Astrocyte (in vitro differentiated cells and primary cell): Measurements from ENCODE around the gene FBXO34. TPM values are rescaled to one million over a fixed set of nuclear protein-coding genes. Genes with fewer than 3 reads are reported as not detected.

Experiments used
- DNase-seq: peaks from one replicate; pipeline ENCODE4 v3.0.0-alpha.2; 2010; ENCODE audit warnings: low read depth
- FAIRE-seq: peaks from 2 replicates; lab custom pipeline; 2011; peaks lifted over from hg19 to GRCh38; lab: Jason Lieb, UNC
- H2AFZ ChIP-seq: 2 replicates; pipeline ENCODE4 v1.6.0; 2012; ENCODE audit warnings: low read depth, low read length, inconsistent platforms
- H3K27ac ChIP-seq: 2 replicates; pipeline ENCODE4 v1.5.1; 2011; ENCODE audit warnings: low read depth, low read length, inconsistent platforms
- H3K27me3 ChIP-seq: 2 replicates; pipeline ENCODE4 v1.6.0; 2011; ENCODE audit warnings: low read length, inconsistent platforms; ENCODE audit not compliant: insufficient read depth
- H3K36me3 ChIP-seq: 2 replicates; pipeline ENCODE4 v1.5.1; 2011; ENCODE audit warnings: low read length, inconsistent platforms; ENCODE audit not compliant: insufficient read depth
- H3K4me1 ChIP-seq: 2 replicates; pipeline ENCODE4 v1.5.1; 2011; ENCODE audit warnings: low read length, inconsistent platforms; ENCODE audit not compliant: insufficient read depth
- H3K4me2 ChIP-seq: 2 replicates; pipeline ENCODE4 v1.6.0; 2012; ENCODE audit warnings: low read length, inconsistent platforms
- H3K4me3 ChIP-seq: 2 replicates; pipeline ENCODE4 v1.5.1; 2011; ENCODE audit warnings: low read depth, mild to moderate bottlenecking, low read length, inconsistent platforms; ENCODE audit not compliant: insufficient read depth
- H3K79me2 ChIP-seq: 2 replicates; pipeline ENCODE4 v1.6.0; 2012; ENCODE audit warnings: mild to moderate bottlenecking, low read length, inconsistent platforms; ENCODE audit not compliant: insufficient read depth
- H3K9ac ChIP-seq: 2 replicates; pipeline ENCODE4 v1.6.0; 2012; ENCODE audit warnings: mild to moderate bottlenecking, low read length, inconsistent platforms
- H3K9me3 ChIP-seq: 2 replicates; pipeline ENCODE4 v1.5.1; 2012; ENCODE audit warnings: low read depth, mild to moderate bottlenecking, low read length, inconsistent platforms; ENCODE audit not compliant: insufficient read depth
- H4K20me1 ChIP-seq: 2 replicates; pipeline ENCODE4 v1.6.0; 2012; ENCODE audit warnings: low read length, inconsistent platforms; ENCODE audit not compliant: insufficient read depth
- H3K27ac Mint-ChIP-seq: one replicate; pipeline ENCODE4 v1.8.0; 2021; ENCODE audit warnings: mild to moderate bottlenecking, mixed read lengths; ENCODE audit not compliant: unreplicated experiment
- H3K27me3 Mint-ChIP-seq: one replicate; pipeline ENCODE4 v1.8.0; 2021; ENCODE audit warnings: low read depth, mixed read lengths; ENCODE audit not compliant: unreplicated experiment
- H3K36me3 Mint-ChIP-seq: one replicate; pipeline ENCODE4 v1.8.0; 2021; ENCODE audit warnings: low read depth, mixed read lengths; ENCODE audit not compliant: unreplicated experiment
- H3K4me1 Mint-ChIP-seq: one replicate; pipeline ENCODE4 v1.8.0; 2021; ENCODE audit warnings: low read depth, mixed read lengths; ENCODE audit not compliant: unreplicated experiment
- H3K4me3 Mint-ChIP-seq: one replicate; pipeline ENCODE4 v1.8.0; 2021; ENCODE audit warnings: mild to moderate bottlenecking, moderate library complexity, mixed read lengths; ENCODE audit not compliant: unreplicated experiment
- H3K9me3 Mint-ChIP-seq: one replicate; pipeline ENCODE4 v1.8.0; 2021; ENCODE audit warnings: mild to moderate bottlenecking, mixed read lengths; ENCODE audit not compliant: unreplicated experiment
- EZH2 ChIP-seq: IDR thresholded peaks from 2 replicates; pipeline ENCODE4 v1.6.1; 2012; ENCODE audit warnings: mild to moderate bottlenecking, low read length, inconsistent platforms; ENCODE audit not compliant: insufficient read depth
- total RNA-seq: library from RNA; stranded (reverse); gene quantifications from 2 replicates; pipeline ENCODE4 v1.2.1, GENCODE V29; 2021
- TF ChIP-seq, protein P1 (sequence below): IDR thresholded peaks from 2 replicates; pipeline ENCODE4 v1.5.1; 2011; ENCODE audit warnings: low read depth, mild to moderate bottlenecking, inconsistent platforms, low read length, moderate library complexity; ENCODE audit not compliant: insufficient read depth

Gene FBXO34
- total RNA-seq, 1 donor from 2014 or later, result 23.4 TPM

DNA sequence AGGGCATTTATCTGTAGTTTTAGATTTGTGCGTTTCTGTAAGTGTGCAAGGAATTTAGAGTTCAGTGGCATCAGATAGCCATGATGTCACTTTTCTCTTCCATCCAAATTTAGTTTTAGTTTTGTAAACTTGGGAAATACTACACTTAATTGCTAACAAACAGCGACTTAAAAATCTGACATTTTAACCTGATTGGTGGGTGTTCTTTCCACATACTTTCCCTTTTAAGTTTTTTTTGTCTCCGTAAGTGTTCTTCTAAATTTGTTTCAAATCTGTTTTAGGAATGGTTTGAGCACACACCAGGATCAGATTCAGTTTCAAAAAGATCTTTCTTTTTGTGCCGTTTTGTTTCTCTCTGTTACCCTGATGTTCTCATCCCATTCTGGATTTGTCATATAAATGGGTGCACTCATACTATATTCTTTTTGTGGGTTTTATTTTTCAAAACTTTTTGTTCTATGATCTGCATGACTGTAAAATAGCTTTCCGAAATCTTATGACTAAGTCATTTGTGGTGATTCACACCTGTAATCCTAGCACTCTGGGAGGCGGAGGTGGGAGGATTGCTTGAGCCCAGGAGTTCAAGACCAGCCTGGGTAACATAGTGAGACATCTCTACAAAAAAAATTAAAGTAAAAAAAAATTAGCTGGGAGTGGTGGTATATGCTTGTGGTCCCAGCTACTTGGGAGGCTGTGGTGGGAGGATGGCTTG is 58.9 kb downstream of the FBXO34 start:
- peaks cover 4% of the 10 kb centered on the region for H3K36me3 Mint-ChIP-seq
- no peak overlapping the region for H3K27ac Mint-ChIP-seq
- Histone ChIP-seq H3K4me1 (peaks cover 8% of the 10 kb centered on the region), H3K9ac (no peak overlapping the region), H4K20me1 (peaks cover 70% of the 10 kb centered on the region), H3K4me2 (no peak overlapping the region), H3K36me3 (no peaks in the 10 kb centered on the region), H3K27me3 (no peaks in the 10 kb centered on the region), H2AFZ (no peak overlapping the region), H3K27ac (no peak overlapping the region), H3K79me2 (peaks cover 56% of the 10 kb centered on the region), H3K4me3 (no peak overlapping the region), H3K9me3 (no peaks in the 10 kb centered on the region)
- peaks cover 40% of the 10 kb centered on the region for H3K4me1 Mint-ChIP-seq
- no peak overlapping the region for H3K4me3 Mint-ChIP-seq
- H3K27me3 Mint-ChIP-seq, result no peaks in the 10 kb centered on the region
- FAIRE-seq (no peak), DNase-seq (no peak)
- H3K9me3 Mint-ChIP-seq, result no peaks in the 10 kb centered on the region
- TF ChIP-seq, protein P1, sequence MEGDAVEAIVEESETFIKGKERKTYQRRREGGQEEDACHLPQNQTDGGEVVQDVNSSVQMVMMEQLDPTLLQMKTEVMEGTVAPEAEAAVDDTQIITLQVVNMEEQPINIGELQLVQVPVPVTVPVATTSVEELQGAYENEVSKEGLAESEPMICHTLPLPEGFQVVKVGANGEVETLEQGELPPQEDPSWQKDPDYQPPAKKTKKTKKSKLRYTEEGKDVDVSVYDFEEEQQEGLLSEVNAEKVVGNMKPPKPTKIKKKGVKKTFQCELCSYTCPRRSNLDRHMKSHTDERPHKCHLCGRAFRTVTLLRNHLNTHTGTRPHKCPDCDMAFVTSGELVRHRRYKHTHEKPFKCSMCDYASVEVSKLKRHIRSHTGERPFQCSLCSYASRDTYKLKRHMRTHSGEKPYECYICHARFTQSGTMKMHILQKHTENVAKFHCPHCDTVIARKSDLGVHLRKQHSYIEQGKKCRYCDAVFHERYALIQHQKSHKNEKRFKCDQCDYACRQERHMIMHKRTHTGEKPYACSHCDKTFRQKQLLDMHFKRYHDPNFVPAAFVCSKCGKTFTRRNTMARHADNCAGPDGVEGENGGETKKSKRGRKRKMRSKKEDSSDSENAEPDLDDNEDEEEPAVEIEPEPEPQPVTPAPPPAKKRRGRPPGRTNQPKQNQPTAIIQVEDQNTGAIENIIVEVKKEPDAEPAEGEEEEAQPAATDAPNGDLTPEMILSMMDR, result no peak

DNA sequence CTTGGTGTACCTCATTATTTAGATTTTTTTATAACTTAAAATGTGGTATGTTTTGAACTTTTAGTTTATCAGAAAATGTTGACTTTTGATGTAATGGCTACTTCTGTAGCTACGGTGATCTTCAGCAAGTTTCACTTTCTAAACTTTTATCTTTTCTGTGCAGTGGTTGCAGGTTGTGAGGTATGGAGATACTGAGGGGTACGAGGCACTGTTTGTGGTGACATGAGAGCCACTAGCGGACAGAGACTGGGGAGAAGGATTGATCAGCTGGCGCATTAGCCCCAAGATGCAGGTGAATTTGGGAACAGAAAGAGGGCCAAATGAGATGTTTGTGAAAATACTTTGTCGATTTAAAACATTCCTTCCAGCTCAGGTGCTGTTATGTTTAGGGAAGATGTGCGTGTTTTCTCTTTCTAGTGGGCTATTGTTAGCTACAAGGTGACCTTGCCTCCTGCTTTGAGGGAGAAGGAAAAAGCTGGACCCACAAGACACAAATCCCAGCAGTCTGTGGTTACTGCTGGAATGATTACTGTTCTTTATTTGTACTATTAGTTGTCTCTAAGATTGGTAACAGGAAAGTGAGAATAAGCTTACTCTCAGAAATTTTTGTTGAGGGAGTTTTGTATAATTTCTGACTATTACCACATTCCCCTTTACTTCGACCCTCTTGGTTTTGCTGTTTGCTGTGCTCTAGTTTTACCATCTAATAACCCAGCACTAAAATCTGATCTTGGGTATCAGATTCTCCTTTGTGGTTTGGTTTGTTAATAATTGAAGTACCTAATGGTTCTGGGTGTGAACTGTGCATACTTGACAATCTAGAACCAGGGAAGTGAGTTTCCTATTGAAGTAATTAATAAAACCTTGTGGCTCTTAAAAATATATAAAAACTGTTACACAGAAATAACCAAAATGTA is 61.7 kb downstream of the FBXO34 start:
- peaks cover 38% of the 10 kb centered on the region for H3K4me1 Mint-ChIP-seq
- Histone ChIP-seq H3K4me2 (peak overlapping the region; percentile 1), H4K20me1 (peaks cover 70% of the 10 kb centered on the region), H2AFZ (no peak overlapping the region), H3K4me3 (no peak overlapping the region), H3K9me3 (no peaks in the 10 kb centered on the region), H3K27me3 (no peaks in the 10 kb centered on the region), H3K79me2 (peaks cover 67% of the 10 kb centered on the region), H3K4me1 (peaks cover 8% of the 10 kb centered on the region), H3K36me3 (no peaks in the 10 kb centered on the region), H3K9ac (no peak overlapping the region), H3K27ac (no peak overlapping the region)
- no peak for TF ChIP-seq EZH2
- TF ChIP-seq, protein P1, result no peak
- peak; percentile 16 for DNase-seq
- no peak for FAIRE-seq
- no peaks in the 10 kb centered on the region for H3K36me3 Mint-ChIP-seq
- H3K9me3 Mint-ChIP-seq, result no peaks in the 10 kb centered on the region
- H3K4me3 Mint-ChIP-seq, result peak overlapping the region; percentile 21
- no peaks in the 10 kb centered on the region for H3K27me3 Mint-ChIP-seq
- H3K27ac Mint-ChIP-seq, result peak overlapping the region; percentile 37
